GM20431 (cell line): ENCODE data around the gene MAP3K6.
"Not testable (repeated sequence)": the region's sequence is repeated elsewhere in the genome, so short reads cannot be mapped to it uniquely, and the experiment has no call there.

Experiments
- in situ Hi-C: fragments of 300-500 bp; cut with MseI, MboI; formaldehyde crosslinking; loops from one replicate; pipeline ENCODE4 v1.15.0; 2020; ENCODE audit warnings: low sequenced_read_pairs; ENCODE audit not compliant: unreplicated experiment

The MAP3K6 gene, protein sequence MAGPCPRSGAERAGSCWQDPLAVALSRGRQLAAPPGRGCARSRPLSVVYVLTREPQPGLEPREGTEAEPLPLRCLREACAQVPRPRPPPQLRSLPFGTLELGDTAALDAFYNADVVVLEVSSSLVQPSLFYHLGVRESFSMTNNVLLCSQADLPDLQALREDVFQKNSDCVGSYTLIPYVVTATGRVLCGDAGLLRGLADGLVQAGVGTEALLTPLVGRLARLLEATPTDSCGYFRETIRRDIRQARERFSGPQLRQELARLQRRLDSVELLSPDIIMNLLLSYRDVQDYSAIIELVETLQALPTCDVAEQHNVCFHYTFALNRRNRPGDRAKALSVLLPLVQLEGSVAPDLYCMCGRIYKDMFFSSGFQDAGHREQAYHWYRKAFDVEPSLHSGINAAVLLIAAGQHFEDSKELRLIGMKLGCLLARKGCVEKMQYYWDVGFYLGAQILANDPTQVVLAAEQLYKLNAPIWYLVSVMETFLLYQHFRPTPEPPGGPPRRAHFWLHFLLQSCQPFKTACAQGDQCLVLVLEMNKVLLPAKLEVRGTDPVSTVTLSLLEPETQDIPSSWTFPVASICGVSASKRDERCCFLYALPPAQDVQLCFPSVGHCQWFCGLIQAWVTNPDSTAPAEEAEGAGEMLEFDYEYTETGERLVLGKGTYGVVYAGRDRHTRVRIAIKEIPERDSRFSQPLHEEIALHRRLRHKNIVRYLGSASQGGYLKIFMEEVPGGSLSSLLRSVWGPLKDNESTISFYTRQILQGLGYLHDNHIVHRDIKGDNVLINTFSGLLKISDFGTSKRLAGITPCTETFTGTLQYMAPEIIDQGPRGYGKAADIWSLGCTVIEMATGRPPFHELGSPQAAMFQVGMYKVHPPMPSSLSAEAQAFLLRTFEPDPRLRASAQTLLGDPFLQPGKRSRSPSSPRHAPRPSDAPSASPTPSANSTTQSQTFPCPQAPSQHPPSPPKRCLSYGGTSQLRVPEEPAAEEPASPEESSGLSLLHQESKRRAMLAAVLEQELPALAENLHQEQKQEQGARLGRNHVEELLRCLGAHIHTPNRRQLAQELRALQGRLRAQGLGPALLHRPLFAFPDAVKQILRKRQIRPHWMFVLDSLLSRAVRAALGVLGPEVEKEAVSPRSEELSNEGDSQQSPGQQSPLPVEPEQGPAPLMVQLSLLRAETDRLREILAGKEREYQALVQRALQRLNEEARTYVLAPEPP (N-terminal part only)

DNA sequence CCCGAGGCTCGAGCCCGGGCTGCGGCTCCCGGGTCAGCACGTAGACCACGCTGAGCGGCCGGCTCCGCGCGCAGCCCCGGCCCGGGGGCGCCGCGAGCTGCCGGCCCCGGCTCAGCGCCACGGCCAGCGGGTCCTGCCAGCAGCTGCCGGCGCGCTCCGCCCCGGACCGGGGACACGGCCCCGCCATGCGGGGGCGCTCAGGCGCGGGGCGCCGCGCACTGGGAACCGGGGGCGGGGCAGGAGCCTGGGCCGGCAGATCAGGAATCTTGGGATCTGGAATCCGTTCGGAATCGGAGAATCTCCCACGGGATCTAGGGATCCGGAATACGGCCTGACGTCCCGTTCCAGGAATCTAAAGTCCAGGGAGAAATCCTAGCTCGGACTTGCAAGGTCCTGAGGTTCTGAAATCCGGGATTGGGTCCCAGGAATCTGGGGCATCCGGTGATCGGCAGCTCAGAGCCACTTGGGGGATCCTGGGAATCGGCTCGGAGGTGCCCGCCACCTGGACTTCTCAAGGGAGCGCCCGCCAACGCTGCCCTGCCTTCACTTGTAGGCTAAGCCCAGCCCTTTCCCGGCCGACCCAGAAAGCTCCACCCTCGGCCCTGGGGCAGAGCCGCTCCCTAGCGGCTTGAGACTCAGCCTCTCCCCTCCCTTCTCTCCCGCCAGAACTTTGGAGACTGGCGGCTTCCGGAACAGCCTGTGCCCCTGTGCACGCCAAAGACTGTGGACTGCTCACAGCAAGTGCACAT is at the start of gene MAP3K6:
Gene MAP3K6, minus strand, starts transcription at position 551 of the 749 bp plus-strand sequence. Its CDS starts 364 bp downstream, at position 187.
- in situ Hi-C loops: no loop called here

DNA sequence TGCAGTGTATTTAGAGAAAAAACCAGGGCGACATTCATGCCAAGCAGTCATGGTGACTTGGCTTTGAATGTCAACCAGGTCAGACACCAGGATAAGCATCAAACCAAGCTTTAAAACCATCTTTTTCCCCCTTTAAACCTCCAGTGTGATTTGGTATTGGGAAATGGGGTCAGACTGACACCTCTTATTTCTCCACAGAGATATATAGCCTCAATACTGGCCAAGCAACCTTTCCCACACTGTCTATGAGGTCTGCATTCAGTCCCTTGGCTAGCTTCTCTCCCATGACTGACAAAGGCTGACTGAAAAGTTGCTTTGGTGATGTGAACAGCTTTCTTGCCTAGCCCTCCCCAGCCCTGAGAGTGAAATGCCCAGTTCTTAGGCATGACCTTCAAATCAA is 47.3 kb upstream of the MAP3K6 start:
- in situ Hi-C loops: no loop called here

DNA sequence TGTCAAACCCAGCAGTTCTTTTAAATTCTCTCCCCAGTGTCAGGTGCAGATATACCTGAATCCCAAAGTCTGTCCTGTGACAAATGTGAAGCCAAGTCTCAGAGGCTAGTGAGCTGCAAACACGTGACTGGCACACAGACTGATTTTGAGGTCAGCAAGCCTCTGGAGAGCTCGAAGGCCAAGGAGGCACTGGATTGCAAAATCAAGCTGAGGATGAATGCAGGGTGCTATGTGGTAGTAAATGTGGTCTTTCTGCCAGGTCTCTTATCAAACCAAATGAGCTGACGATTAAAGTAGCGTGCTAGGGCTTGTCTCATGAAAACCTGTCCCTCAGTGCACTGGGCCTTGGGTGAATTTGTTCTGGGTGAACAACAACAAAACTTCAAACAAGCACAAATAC is 46.2 kb upstream of the MAP3K6 start:
- in situ Hi-C loops: no loop called here

DNA sequence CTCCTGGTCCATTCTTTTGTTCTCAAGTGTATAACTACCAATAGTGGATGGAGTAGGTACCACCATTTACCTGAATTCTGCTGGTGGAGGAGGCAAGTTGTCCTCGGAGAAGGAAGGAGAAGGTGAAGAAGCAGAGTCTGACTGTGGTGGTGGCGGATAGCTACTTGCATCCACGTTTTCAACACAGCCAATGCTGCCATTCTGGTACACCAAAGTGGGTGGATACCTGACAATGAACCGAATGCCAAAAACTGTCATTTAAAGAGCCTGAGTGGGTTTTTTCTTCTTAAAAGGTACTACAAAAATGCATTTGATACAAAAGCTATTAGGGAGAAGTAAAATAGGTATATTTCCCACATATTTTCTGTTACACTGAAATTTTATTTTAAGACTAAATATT is 45.7 kb upstream of the MAP3K6 start:
- in situ Hi-C loops: no loop called here

DNA sequence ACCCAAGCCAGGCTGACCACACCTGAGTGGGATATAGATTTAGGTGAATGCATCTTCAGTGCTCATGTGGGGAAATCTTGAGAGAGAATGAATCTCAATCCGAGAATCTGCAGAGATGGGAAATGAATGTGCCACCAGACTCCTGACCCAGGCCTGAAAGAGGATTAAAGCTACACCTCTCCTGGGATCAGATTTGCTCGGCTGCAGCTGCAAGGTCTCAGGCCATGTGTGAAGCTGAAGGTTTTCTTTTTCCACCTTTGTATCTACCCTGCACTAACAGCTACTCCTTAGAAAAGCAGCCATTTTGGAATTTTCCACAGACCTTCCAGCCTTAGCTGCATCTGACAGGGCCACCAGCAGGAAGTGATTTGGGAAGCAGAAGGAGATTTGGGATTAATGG is 43.9 kb upstream of the MAP3K6 start:
- in situ Hi-C loops: no loop called here

DNA sequence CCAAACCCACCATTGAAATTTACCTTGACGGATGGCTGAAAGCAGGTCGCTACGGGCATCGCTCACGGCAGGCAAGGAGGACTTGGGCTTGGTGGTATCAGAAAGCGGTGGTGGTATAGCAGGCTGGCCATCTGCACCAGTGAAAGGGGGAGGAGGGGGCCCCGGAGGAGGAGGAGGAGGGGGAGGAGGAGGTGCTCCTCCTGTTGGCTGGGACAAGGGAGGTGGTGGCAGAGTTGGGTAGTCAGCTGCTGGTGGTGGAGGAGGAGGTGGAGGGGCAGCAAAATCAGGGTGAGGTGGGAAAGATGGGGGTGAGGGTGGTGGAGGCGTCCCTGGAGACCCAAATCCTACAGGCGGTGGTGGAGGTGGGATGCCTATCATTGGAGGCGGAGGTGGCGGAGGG is 42.9 kb upstream of the MAP3K6 start:
- in situ Hi-C loops: no loop called here

DNA sequence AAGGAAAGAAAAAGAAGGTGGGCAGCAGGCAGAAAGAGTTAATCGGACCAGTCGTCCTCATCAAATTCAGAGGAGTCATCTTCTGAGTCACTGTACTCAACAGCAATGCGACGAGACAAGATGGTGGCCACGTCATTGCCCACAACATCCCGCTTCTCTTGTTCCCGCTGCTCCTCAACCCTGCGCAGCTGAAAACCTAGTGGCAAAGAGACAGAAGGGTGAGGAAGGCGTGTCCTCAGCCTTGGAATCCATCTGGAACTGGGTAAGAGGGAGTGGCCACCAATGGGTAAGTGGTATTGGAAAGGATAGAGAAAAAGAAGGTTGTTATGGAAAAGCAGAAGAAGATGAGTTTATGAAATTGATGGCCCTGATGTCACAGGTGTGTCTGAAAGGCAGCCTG is 41.4 kb upstream of the MAP3K6 start:
- in situ Hi-C loops: no loop called here

DNA sequence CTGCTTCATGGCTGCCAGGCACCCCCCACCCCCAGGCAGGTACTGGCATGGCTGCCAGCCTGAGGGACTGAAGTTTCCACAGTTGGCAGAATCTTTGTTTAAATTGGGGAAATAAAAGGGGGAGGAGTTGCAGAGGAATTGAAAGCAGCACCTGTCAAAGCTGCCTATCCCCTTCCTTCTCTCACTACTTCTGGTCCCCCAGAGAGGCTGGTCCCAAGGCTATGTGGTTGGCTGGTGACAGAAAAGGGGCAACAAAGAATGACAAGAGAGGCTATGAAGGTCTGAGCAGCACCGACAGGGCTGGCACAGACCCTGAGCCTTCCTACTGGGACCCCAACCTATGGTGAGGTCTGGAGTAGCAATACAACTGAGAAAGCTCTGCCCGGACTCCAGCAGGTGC is 40.0 kb upstream of the MAP3K6 start:
- in situ Hi-C loops: not testable (repeated sequence)

DNA sequence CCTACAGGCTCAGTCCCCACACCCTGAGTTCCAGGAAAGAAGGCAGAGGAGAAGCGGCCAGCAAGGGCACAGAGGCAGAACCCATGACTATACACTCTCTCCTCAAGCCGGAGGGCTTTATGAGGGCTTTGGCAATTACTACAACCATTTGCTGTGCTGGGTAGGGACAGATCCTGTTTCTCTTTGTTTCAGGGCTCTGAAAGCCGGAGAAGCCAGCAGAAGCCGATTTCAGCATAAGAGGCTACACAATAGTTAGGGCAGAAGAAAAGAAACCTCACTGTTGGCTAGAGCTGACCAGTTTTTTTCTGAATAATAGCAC is 39.6 kb upstream of the MAP3K6 start:
- in situ Hi-C loops: no loop called here

DNA sequence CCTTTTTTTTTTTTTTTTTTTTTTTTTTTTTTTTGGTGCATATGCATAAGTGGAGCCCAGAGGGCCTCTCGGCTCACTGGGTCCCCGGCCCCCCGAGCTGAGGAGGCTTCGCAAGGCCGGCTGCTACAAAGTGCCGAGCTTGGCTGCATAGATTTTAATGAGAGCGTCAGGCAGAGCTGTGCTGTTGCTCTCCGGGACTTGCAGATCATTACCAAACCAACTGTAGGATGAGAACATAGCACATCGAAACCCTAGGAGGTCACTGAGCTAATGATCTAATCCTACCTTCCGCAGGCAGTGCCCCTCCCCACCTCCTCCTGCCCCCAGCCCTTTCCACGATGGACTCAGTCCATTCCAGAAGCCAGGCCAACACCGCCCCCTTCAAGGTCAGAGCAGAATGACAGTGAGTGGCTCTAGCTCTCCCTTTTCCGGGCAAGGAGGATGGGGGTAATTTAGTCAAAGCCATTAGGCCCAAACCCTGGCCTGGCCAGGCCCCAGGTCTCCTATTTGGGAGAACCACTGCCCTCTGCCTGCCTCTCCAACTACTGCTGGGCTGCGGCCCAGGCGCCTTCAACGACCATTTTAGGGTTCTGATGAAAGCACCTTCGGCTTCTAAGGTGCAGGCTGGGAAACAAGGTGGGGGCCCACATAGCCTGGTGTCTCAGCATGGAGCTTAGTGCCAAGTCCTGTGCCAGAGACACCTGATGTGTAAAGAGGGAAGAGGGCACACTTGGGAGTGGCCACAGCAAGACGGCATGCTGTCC is 39.0 kb upstream of the MAP3K6 start:
- in situ Hi-C loops: not testable (repeated sequence)

DNA sequence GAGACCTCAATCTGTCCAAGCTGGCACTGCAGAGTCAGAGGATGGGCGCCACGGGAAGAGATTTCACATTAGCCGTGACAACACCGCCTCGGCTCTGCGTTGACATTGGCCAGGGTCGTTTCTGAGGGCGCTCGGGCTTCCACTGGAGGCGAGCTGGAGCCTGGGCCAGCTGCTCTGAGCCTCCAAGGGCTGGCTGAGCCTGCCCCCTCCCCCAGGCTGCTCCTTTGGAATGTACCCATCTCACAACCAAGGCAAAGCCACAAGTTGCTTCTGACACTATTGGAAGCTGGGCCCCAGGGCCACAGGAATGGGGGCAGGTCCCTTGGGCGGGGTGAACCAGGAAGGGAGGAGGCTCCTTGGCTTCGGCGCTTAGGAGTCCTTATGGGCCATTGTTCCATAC is 38.3 kb upstream of the MAP3K6 start:
- in situ Hi-C loops: no loop called here

DNA sequence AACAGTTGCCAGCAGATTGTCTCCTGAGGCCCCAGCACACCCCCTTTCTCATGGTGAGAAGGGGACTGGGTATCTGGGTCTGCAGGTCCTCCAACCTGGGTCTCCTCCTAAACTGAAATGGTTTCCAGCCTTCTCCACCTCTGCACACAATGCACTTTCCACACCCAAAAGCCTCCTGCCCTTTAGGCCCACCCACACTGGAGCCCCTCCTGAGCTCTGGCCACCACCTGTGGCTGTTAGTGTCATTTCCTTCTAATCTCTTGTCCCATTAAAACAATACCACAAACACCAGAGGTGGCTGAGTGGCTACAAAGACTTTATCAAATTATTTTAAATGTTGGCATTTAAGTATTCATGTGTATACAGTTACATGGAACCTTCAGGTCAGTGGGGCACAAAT is 37.2 kb upstream of the MAP3K6 start:
- in situ Hi-C loops: no loop called here

DNA sequence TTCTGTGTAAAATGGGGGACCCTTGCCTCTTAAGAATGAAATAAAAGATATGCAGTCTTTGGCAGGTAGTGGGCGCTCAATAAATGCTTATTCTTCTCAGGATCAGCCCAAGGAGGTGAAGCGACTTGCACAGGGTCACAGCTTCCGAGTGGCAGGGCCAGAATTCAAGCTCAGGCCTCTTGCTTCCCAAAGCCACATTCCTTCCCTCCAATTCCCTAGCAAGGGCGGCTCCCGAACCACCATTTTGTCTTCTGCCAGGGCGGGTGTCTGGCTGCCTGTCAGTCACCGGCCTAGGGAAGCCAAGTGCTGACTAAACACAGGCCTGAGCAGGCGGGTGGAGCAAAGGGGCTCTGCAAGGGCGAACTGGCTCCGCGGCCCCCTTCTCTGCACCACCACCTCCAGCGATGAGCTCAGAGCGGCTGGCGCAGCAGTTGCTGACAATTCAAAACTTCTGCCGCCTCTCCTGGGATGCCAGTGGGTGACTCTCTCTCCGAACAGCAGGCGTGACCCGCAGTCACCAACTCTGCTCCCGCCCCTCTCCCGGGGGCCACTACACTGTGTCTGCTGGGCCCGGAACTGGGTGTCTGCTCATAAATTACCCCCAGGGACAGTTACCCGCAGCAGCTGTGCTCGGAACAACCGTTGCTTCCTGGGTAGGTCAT is 36.4 kb upstream of the MAP3K6 start:
- in situ Hi-C loops: no loop called here

DNA sequence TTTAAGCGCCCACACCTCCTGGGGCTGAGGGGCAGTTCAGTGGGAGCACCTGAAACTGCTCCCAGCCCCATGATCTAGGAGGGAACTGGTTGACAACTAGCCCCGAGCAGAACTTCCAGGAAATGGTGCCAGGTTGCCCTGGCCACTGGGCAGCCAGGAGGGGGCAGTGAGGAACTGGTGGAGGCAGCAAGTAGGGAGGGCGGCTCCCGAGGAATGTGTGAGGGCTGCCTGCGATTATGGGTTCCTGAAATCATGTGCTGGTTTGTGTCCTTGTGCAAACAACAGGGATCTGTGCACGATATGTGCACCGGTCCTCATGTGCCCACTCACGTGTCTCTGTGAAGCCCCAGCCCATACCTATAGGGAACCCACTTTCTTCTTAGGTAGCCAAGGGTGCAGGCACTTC is 35.6 kb upstream of the MAP3K6 start:
- in situ Hi-C loops: no loop called here

DNA sequence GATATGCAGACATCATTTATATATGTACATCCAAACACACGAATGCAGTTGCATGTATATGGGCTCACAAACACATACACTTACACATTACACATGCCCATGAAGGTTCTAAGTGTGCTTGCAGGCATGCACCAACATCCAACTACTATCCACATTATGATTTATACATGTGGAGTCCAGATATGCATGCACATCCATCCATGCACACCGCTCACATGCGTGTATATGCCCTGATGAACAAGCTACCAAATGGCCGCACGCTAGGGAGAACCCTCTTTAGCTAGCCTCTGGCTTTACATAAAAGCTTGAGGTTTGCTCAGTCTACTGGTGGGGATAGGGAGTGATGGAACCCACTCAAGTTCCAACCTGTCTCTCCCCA is 34.2 kb upstream of the MAP3K6 start:
- in situ Hi-C loops: no loop called here

DNA sequence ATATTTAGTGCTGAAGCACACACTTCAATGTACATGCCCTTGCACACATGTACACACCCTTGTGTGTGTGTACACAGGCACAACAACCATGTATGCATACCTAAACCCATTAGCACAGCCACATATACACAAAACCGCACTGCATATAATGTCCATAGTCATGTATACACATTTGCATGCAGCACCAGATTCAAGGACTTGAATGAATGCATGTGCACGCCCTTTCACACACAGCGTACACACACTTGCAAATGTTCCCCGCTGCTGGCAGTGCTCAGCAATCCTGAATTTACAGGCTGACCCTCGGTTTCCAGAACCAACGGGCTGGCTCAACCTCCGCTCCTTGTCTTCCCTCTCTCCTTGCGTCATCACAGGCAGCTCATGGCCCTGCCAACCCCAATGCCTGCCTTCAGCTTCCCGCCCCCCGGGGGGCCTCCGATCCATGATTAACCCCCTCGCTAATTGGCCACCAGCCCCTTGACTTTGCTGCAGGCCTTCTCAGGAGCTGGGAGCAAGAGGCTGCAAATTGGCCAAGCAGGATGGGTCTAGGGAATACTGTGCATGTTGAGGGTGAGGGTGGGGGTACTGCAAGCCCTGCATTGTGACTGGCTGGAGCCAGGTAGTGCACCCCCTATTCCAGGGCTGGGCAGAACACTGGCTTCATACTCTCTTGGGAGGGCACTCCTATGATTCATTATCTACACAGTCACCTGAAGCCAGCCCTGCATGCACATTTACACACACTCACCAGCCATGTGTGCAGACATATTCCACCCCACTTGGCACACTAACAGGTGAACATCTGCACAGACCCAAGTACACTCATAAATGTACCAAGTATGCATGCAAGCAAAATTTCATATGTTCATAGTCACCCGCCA is 33.6 kb upstream of the MAP3K6 start:
- in situ Hi-C loops: no loop called here

DNA sequence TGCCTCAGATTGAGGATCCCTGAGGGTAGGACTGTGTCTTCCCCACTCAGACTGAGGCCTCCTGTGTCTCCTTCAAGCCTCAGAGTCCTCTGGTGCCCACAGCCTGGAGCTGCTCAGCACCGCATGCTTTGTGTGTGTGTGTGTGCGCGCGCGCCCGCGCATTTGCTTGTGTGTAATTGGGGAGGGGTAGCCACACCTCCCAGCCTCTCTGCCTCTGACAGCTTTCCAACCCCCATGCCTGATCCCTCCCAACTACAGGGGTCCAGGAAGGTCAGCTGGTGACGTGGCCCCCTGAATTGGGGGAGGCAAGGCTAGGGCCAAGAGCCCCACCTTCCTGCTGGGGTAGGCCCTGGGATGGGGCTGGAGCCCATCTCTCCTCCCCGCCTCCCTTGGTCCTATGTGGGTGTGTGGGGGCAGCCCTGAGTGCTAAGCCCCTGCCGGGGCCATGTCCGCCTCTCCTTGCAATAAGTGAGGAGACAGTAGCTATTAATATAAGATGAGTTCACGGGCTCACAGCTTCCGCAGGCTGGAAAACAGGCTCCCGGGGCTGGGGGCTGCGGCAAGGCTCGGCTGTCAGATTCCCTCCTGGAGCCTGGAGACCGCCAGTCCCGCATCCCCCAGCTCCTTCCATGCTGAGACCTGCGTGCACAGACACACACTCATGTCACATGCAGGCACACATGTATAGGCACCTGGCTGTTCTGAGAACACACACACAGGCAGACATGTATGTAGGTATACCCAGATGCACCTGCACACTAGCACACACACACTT is 32.7 kb upstream of the MAP3K6 start:
- in situ Hi-C loops: no loop called here
